SU-DHL-6 (cell line): ENCODE results near the gene VWF.

Source experiments
- H2AFZ ChIP-seq: fragments of 200-600 bp; sonication (generic); 2 replicates; pipeline ENCODE4 v1.6.1; 2014; ENCODE audit warnings: low read depth, mild to moderate bottlenecking, moderate library complexity, mixed read lengths, antibody characterized with exemption, low read length; ENCODE audit not compliant: severe bottlenecking
- H3F3A ChIP-seq: fragments of 200-600 bp; shearing (Covaris generic); 2 replicates; pipeline ENCODE4 v1.6.0; 2016; ENCODE audit warnings: antibody characterized with exemption, mild to moderate bottlenecking; ENCODE audit not compliant: insufficient read depth
- H3K27ac ChIP-seq: fragments of 200-600 bp; sonication (generic); 2 replicates; pipeline ENCODE4 v1.5.1; 2016; ENCODE audit warnings: low read depth, mild to moderate bottlenecking, low read length, moderate library complexity, mixed read lengths
- H3K27me3 ChIP-seq: fragments of 200-600 bp; sonication (generic), shearing (Covaris generic); 2 replicates; pipeline ENCODE4 v1.6.0; 2014; ENCODE audit warnings: mild to moderate bottlenecking, low read length
- H3K36me3 ChIP-seq: fragments of 200-600 bp; sonication (generic); 2 replicates; pipeline ENCODE4 v1.6.1; 2014; ENCODE audit warnings: mild to moderate bottlenecking, low read length, mixed read lengths
- H3K4me2 ChIP-seq: fragments of 300-600, 200-600 bp; shearing (Covaris generic), sonication (generic); 2 replicates; pipeline ENCODE4 v1.6.0; 2014; ENCODE audit warnings: low read length, low read depth, mild to moderate bottlenecking; ENCODE audit not compliant: poor library complexity, severe bottlenecking
- H3K4me3 ChIP-seq: fragments of 200-600 bp; sonication (generic); 2 replicates; pipeline ENCODE4 v1.5.1; 2014; ENCODE audit warnings: antibody characterized with exemption, low read length, mild to moderate bottlenecking, mixed read lengths; ENCODE audit not compliant: insufficient read depth, poor library complexity, severe bottlenecking
- H3K79me2 ChIP-seq: fragments of 200-600 bp; sonication (generic); 2 replicates; pipeline ENCODE4 v1.6.1; 2014; ENCODE audit warnings: mild to moderate bottlenecking, low read length, moderate library complexity; ENCODE audit not compliant: insufficient read depth
- H3K9ac ChIP-seq: fragments of 200-600 bp; sonication (generic); 2 replicates; pipeline ENCODE4 v1.7.0; 2014; ENCODE audit warnings: mild to moderate bottlenecking, low read length
- H3K9me2 ChIP-seq: fragments of 200-600 bp; sonication (generic); replicated peaks from 2 replicates; pipeline ENCODE4 v1.6.1; 2014; ENCODE audit warnings: low read length; ENCODE audit not compliant: insufficient read depth
- H3K9me3 ChIP-seq: fragments of 200-600 bp; sonication (generic); 2 replicates; pipeline ENCODE4 v1.6.1; 2014; ENCODE audit warnings: low read length, mixed read lengths; ENCODE audit not compliant: insufficient read depth
- H4K20me1 ChIP-seq: fragments of 200-600 bp; sonication (generic); 2 replicates; pipeline ENCODE4 v1.6.1; 2014; ENCODE audit warnings: low read depth, mild to moderate bottlenecking, antibody characterized with exemption, low read length, moderate library complexity, mixed read lengths
- EZH2phosphoT487 ChIP-seq: fragments of 200-600 bp; sonication (generic), shearing (Covaris generic); conservative IDR thresholded peaks from 2 replicates; pipeline ENCODE4 v1.6.1; 2018; ENCODE audit warnings: mild to moderate bottlenecking, antibody characterized with exemption, low read length, moderate library complexity, mixed read lengths
- TF ChIP-seq, protein P1 (sequence below): fragments of 200-600 bp; sonication (generic); IDR thresholded peaks from one replicate; pipeline ENCODE4 v1.5.1; 2017; ENCODE audit warnings: antibody characterized with exemption, mild to moderate bottlenecking, low read length, moderate library complexity; ENCODE audit not compliant: insufficient read depth, poor library complexity, severe bottlenecking

Gene VWF

DNA sequence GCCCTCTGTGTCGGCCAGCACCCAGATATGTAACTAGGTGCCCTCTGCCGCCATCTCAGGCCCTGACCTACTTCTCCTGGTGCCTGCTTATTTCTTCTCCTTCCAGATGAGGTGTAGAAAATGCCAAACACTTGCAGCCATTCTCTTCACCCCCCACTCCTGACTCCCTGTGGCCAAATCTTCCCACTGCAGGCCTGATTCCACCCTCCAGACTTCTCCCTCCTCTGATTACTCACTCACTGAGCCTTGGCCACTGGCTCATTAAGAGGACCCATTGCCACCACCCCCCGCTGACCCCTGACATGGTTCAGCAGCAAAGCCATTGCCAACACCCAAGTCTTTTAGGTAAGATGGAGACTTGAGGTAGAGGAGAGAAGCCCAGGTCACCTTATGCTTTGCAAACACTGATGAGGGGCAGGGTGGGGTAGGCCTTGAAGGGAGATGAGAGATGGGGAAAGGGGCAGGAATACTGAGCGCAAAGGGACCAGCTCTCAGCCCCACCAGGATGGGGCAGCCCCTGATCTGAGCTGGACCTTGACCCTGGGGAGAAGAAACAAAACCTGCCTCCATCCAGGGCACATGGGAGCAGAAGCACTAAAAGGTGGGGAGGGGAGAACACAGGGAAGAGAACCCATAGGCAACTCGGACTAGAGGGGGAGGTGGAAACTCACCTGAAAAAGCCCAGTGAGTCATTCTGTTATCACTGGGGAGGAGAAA is 154.3 kb downstream of the VWF start:
- Histone ChIP-seq H2AFZ (no peak overlapping the region), H3K36me3 (no peaks in the 10 kb centered on the region), H3K9me2 (no peaks in the 10 kb centered on the region), H3K4me3 (no peak overlapping the region), H3K79me2 (no peaks in the 10 kb centered on the region), H3K9me3 (no peaks in the 10 kb centered on the region), H3K4me2 (no peak overlapping the region), H3K27ac (no peak overlapping the region), H4K20me1 (no peaks in the 10 kb centered on the region), H3F3A (no peaks in the 10 kb centered on the region), H3K9ac (no peak overlapping the region), H3K27me3 (no peaks in the 10 kb centered on the region)
- TF ChIP-seq, protein P1, sequence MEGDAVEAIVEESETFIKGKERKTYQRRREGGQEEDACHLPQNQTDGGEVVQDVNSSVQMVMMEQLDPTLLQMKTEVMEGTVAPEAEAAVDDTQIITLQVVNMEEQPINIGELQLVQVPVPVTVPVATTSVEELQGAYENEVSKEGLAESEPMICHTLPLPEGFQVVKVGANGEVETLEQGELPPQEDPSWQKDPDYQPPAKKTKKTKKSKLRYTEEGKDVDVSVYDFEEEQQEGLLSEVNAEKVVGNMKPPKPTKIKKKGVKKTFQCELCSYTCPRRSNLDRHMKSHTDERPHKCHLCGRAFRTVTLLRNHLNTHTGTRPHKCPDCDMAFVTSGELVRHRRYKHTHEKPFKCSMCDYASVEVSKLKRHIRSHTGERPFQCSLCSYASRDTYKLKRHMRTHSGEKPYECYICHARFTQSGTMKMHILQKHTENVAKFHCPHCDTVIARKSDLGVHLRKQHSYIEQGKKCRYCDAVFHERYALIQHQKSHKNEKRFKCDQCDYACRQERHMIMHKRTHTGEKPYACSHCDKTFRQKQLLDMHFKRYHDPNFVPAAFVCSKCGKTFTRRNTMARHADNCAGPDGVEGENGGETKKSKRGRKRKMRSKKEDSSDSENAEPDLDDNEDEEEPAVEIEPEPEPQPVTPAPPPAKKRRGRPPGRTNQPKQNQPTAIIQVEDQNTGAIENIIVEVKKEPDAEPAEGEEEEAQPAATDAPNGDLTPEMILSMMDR: no peak
- TF ChIP-seq EZH2phosphoT487: no peak

DNA sequence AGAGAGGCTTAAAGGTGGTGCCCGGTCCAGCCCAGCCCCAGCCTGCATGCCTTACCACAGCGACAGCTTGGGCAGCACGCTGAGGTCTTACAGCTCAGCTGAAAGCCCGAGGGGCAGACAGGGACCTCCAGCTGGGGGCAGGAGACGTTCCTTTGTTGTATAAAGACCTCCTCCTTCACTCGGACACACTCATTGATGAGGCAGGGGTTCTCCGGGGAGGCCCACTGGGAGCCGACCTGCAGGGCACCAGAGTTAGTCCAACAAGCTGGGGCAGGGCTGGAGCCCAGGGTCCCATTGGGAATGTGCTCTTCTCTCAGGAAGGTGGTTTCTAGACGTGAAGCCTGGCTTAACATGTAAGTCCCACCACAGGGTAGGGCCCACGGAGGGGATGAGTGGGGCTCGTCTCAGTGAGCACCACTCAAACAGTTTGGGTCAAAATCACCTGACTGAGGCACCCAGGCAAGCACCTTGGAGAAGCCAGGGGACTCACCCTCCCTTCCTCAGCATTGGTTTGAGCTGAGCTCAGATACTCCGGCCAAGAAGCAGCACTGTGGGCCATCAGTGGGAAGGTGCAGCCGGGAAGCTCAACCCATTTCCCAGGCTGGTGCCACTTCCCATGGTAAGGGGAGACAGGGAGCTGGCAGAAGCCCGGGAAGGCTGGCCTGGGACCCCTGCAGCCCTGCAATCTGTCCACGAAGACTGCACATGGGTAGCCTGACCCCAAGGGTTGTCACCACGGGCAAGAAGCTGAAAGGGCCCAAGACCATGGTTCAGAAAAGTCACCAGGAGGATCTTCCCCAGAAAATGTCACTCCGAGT is 155.1 kb downstream of the VWF start:
- no peak overlapping the region for H2AFZ ChIP-seq
- H3K4me2 ChIP-seq: no peak overlapping the region
- H3K27ac ChIP-seq: no peak overlapping the region
- TF ChIP-seq EZH2phosphoT487: no peak
- TF ChIP-seq, protein P1: no peak
- no peaks in the 10 kb centered on the region for H3F3A ChIP-seq
- H3K9me3 ChIP-seq: no peaks in the 10 kb centered on the region
- no peaks in the 10 kb centered on the region for H3K9me2 ChIP-seq
- H3K36me3 ChIP-seq: no peaks in the 10 kb centered on the region
- H3K4me3 ChIP-seq: no peak overlapping the region
- no peak overlapping the region for H3K9ac ChIP-seq
- H4K20me1 ChIP-seq: no peaks in the 10 kb centered on the region
- H3K79me2 ChIP-seq: no peaks in the 10 kb centered on the region
- no peaks in the 10 kb centered on the region for H3K27me3 ChIP-seq

DNA sequence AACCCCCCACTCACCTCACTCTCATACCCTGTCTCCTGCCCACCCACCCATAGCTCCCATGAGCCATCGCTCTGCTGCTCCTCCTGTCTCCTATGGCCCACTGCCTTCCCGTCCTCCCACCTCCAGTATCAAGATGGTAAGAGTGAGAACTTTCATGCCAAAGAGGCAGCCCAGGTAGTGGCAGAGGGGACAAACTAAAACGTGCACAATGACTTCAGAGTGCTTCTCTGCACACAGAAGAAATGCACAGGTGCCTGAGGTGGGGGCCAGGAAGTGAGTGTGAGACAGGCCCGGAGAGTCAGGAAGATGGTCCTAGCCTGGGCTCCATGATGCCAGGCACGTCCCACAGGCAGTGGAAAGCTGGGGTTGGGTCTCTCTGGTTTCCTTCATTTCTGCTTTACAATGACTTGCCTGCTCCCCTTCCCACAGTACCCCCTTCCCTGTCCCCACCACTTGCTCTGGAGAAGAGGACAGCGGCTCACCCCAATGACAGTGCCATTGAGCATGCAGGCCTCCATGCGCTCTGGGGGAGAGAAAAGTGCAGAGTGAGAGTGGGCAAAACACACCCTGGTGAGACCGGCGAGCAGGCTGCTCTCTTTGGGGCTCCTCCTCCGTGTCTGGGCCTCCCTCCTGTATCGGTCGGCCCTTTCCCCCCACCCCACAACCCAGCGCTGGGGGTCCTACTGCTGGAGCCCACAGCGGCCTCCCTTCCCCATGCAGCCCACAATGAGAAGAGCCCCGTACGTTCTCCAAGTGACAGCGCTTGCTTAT is 156.6 kb downstream of the VWF start:
- H3K4me2 ChIP-seq: no peak overlapping the region
- H3K9ac ChIP-seq: no peak overlapping the region
- no peaks in the 10 kb centered on the region for H3K27me3 ChIP-seq
- no peaks in the 10 kb centered on the region for H3K9me2 ChIP-seq
- no peaks in the 10 kb centered on the region for H3K79me2 ChIP-seq
- H3F3A ChIP-seq: no peaks in the 10 kb centered on the region
- TF ChIP-seq, protein P1: no peak
- TF ChIP-seq EZH2phosphoT487: no peak
- no peak overlapping the region for H2AFZ ChIP-seq
- H4K20me1 ChIP-seq: no peaks in the 10 kb centered on the region
- no peaks in the 10 kb centered on the region for H3K9me3 ChIP-seq
- H3K27ac ChIP-seq: no peak overlapping the region
- no peak overlapping the region for H3K4me3 ChIP-seq
- no peaks in the 10 kb centered on the region for H3K36me3 ChIP-seq
